Measurements from ENCODE around the gene CCDC92B. TPM values are rescaled to one million over a fixed set of nuclear protein-coding genes. Genes with fewer than 3 reads are reported as not detected.

CCDC92B gene
- total and polyA plus RNA-seq, 9 of the 15 experiments (the other 6 are each of a cell fraction or from before 2014, with no cell fraction given): not detected

- Histone ChIP-seq H3K4me2 (ENCODE audit: insufficient read depth, low read length) (no peak overlapping the region), H4K20me1 (replicated peaks; ENCODE audit: control insufficient read depth, insufficient read depth, low read length) (no peaks in the 10 kb centered on the region), H3K9me3 (replicated peaks; ENCODE audit: control insufficient read depth, insufficient read depth, low read depth, low read length) (no peaks in the 10 kb centered on the region), H3K4me3 (no peak overlapping the region), H3K36me3 (ENCODE audit: control insufficient read depth, insufficient read depth, low read length) (no peaks in the 10 kb centered on the region), H3K9ac (ENCODE audit: insufficient read depth in 1 of 2, low read depth in 2 of 2, low read length in 2 of 2) (no peak overlapping the region), H2AFZ (ENCODE audit: low read depth, low read length) (no peak overlapping the region), H3K27ac (ENCODE audit: extremely low read depth, low read depth, low read length) (no peak overlapping the region), H3K79me2 (ENCODE audit: control insufficient read depth, insufficient read depth, low read length) (no peaks in the 10 kb centered on the region), H3K4me1 (replicated peaks in 1 of 2; ENCODE audit: control insufficient read depth in 2 of 2, insufficient read depth in 2 of 2, low read length in 2 of 2) (no peaks in the 10 kb centered on the region; a peak in 1 of 5 replicates), H3K9me1 (ENCODE audit: control insufficient read depth, insufficient read depth, low read length) (no peaks in the 10 kb centered on the region), H3K27me3 (ENCODE audit: control insufficient read depth in 2 of 2, insufficient read depth in 2 of 2, low read length in 2 of 2) (peaks cover 0 to 28% of the 10 kb centered on the region in 2 experiments; a peak in 3 of 5 replicates)
- TF ChIP-seq E2F5 (CRISPR knock-in tag; IDR thresholded peaks at IDR 0.05): no peak
- TF ChIP-seq RFX1 (IDR thresholded peaks at IDR 0.05): peak; percentile 55
- ChIA-PET CTCF (ENCODE audit: low intra/inter-chr PET ratio) (no interaction called here), POLR2A (interaction anchor here (0.7 kb wide), 1 partner anchor 9 kb away, joined by 3 read pairs; no protein-coding TSS in a partner anchor)
- intact Hi-C loops (cut with micrococcal nuclease): no loop called here
- DNase-seq (ENCODE audit: extremely low read depth in 1 of 4, low spot score in 3 of 4): no peak
- WGBS (ENCODE audit: insufficient coverage, low coverage, missing lambda C conversion rate): 0% methylated on average over 6 of the region's 10 CpGs
- in situ Hi-C loops (cut with MboI): no loop called here
- no peak for ATAC-seq
- no peak for FAIRE-seq
- BruUV-seq (replicated peaks): no TSS peak
Measured at GRCh38 chr17:2734939-2735338, 14.5 kb downstream of the CCDC92B start.

- no peaks in the 10 kb centered on the region for H3K9me3 ChIP-seq (replicated peaks; ENCODE audit: control insufficient read depth, insufficient read depth, low read depth, low read length)
- WGBS (ENCODE audit: insufficient coverage, low coverage, missing lambda C conversion rate): 7% methylated on average over 10 of the region's 10 CpGs
- ChIA-PET POLR2A (no interaction called here), CTCF (ENCODE audit: low intra/inter-chr PET ratio) (no interaction called here)
- 0 out of 2 replicates have a peak, but pooled peaks cover 4% of the 10 kb centered on the region for H4K20me1 ChIP-seq (replicated peaks; ENCODE audit: control insufficient read depth, insufficient read depth, low read length)
- H3K4me2 ChIP-seq (ENCODE audit: insufficient read depth, low read length): no peak overlapping the region
- H3K36me3 ChIP-seq (ENCODE audit: control insufficient read depth, insufficient read depth, low read length): no peaks in the 10 kb centered on the region
- DNase-seq (ENCODE audit: extremely low read depth in 1 of 4, low spot score in 3 of 4) (no peak), ATAC-seq (no peak), FAIRE-seq (no peak)
- BruUV-seq (replicated peaks): no TSS peak
- no peaks in the 10 kb centered on the region for H3K79me2 ChIP-seq (ENCODE audit: control insufficient read depth, insufficient read depth, low read length)
- in situ Hi-C loops (cut with MboI): no loop called here
- H2AFZ ChIP-seq (ENCODE audit: low read depth, low read length): no peak overlapping the region
- no peaks in the 10 kb centered on the region for H3K9me1 ChIP-seq (ENCODE audit: control insufficient read depth, insufficient read depth, low read length)
- H3K4me1 ChIP-seq (replicated peaks in 1 of 2; ENCODE audit: control insufficient read depth in 2 of 2, insufficient read depth in 2 of 2, low read length in 2 of 2): no peaks in the 10 kb centered on the region; a peak in 1 of 5 replicates
- no peak overlapping the region for H3K9ac ChIP-seq (ENCODE audit: insufficient read depth in 1 of 2, low read depth in 2 of 2, low read length in 2 of 2)
- intact Hi-C loops (cut with micrococcal nuclease): no loop called here
- H3K27me3 ChIP-seq (ENCODE audit: control insufficient read depth in 2 of 2, insufficient read depth in 2 of 2, low read length in 2 of 2): peaks cover 0 to 38% of the 10 kb centered on the region in 2 experiments; a peak in 3 of 5 replicates
- H3K4me3 ChIP-seq: no peak overlapping the region
- no peak overlapping the region for H3K27ac ChIP-seq (ENCODE audit: extremely low read depth, low read depth, low read length)
- TF ChIP-seq E2F3 (CRISPR knock-in tag; IDR thresholded peaks at IDR 0.05) (no peak), MECOM (CRISPR knock-in tag; IDR thresholded peaks at IDR 0.05) (no peak), ZBTB33 (CRISPR knock-in tag; IDR thresholded peaks at IDR 0.05) (no peak), ZNF263 (CRISPR knock-in tag; IDR thresholded peaks at IDR 0.05; ENCODE audit: borderline replicate concordance) (no peak), ILK (tag; IDR thresholded peaks at IDR 0.05; ENCODE audit: borderline replicate concordance, low read depth) (no peak), CTCFL (IDR thresholded peaks at IDR 0.05; ENCODE audit: borderline replicate concordance, insufficient read depth, low read depth, low read length, poor library complexity, severe bottlenecking) (no peak)
Measured at GRCh38 chr17:2731807-2732206, 17.6 kb downstream of the CCDC92B start.
